Panc1 (cell line): ENCODE measurements around the gene REV1. TPM values are rescaled to one million over a fixed set of nuclear protein-coding genes. Genes with fewer than 3 reads are reported as not detected.

Experiments used
- ATAC-seq: fragments of 200-7000 bp; cut with Tn5 transposase; 2 replicates; pipeline ENCODE4 v1.9.1; 2020; ENCODE audit warnings: mild to moderate bottlenecking, moderate library complexity
- BruUV-seq: library from RNA; stranded (reverse); fragments of 400-500 nt; replicated peaks from 2 replicates; lab custom pipeline; 2021; lab: Mats Ljungman, UMichigan
- CTCF ChIA-PET: fragments of 300-600 bp; sonication (Branson Sonifier 250); formaldehyde crosslinking; loops from one replicate; lab custom pipeline; 2022; ENCODE audit warnings: antibody characterized with exemption; lab: Charles Lee
- POLR2A ChIA-PET: fragments of 300-600 bp; sonication (Branson Sonifier 250); formaldehyde crosslinking; loops from one replicate; lab custom pipeline; 2022; ENCODE audit warnings: antibody characterized with exemption; lab: Charles Lee
- DNase-seq: peaks from one replicate; pipeline ENCODE4 v3.0.0-alpha.2; 2010; ENCODE audit warnings: low read depth, low spot score
- H3K27ac ChIP-seq: 2 replicates; pipeline ENCODE4 v1.5.1; 2011; ENCODE audit warnings: mild to moderate bottlenecking, low read length, inconsistent platforms
- H3K27me3 ChIP-seq: fragments of 200-500 bp; sonication (Bioruptor generic); 2 replicates; pipeline ENCODE4 v1.6.0; 2014; ENCODE audit warnings: low read length, inconsistent platforms; ENCODE audit not compliant: control insufficient read depth, insufficient read depth
- H3K36me3 ChIP-seq: fragments of 200-500 bp; sonication (Bioruptor generic); 2 replicates; pipeline ENCODE4 v1.5.1; 2014; ENCODE audit warnings: inconsistent platforms, mild to moderate bottlenecking, low read length, moderate library complexity; ENCODE audit not compliant: control insufficient read depth, insufficient read depth
- H3K4me1 ChIP-seq: 2 replicates; pipeline ENCODE4 v1.5.1; 2011; ENCODE audit warnings: inconsistent platforms, mild to moderate bottlenecking, low read length, moderate library complexity; ENCODE audit not compliant: control insufficient read depth, insufficient read depth
- H3K4me3 ChIP-seq, 2 experiments: 2 replicates each; pipeline ENCODE4 v1.5.1; 2011 to 2012; ENCODE audit warnings: low read depth in 2 of 2, low read length in 2 of 2, mild to moderate bottlenecking in 2 of 2, inconsistent platforms in 1 of 2, moderate library complexity in 1 of 2
- H3K9me3 ChIP-seq: fragments of 200-500 bp; sonication (Bioruptor generic); 2 replicates; pipeline ENCODE4 v1.5.1; 2014; ENCODE audit warnings: low read depth, mild to moderate bottlenecking, inconsistent platforms, low read length, moderate library complexity; ENCODE audit not compliant: control insufficient read depth, insufficient read depth
- POLR2AphosphoS5 ChIP-seq: IDR thresholded peaks from 2 replicates; pipeline ENCODE4 v1.6.1; 2012; ENCODE audit warnings: mild to moderate bottlenecking, low read depth, low read length, moderate library complexity
- SIN3A ChIP-seq: IDR thresholded peaks from 2 replicates; pipeline ENCODE4 v1.6.1; 2012; ENCODE audit warnings: low read depth, mild to moderate bottlenecking, low read length, moderate library complexity, borderline replicate concordance; ENCODE audit not compliant: insufficient read depth
- TCF7L2 ChIP-seq: IDR thresholded peaks from 2 replicates; pipeline ENCODE4 v1.6.1; 2011; ENCODE audit warnings: mild to moderate bottlenecking, low read depth, low read length, inconsistent platforms
- in situ Hi-C: cut with HindIII; loops from 2 replicates; pipeline ENCODE4 v1.10.0; 2016; ENCODE audit warnings: low sequenced_read_pairs, low pct_unique_long_range_greater_than_20kb
- intact Hi-C: fragments of 100-400 bp; cut with micrococcal nuclease; formaldehyde crosslinking; loops from one replicate; pipeline ENCODE4 v1.10.0; 2022; ENCODE audit not compliant: unreplicated experiment
- total RNA-seq: library from RNA; stranded (reverse); gene quantifications from one replicate; pipeline ENCODE4 v1.2.1, GENCODE V29; 2021; ENCODE audit not compliant: unreplicated experiment
- TF ChIP-seq, protein P1 (sequence below), 2 experiments: IDR thresholded peaks; 2 replicates each; pipeline ENCODE4 v1.6.1; 2011 to 2012; ENCODE audit warnings: low read depth in 2 of 2, control low read depth in 1 of 2, low read length in 1 of 2, mild to moderate bottlenecking in 1 of 2, moderate library complexity in 1 of 2; ENCODE audit not compliant: insufficient read depth in 1 of 2
- TF ChIP-seq, protein P2 (sequence below): fragments of 450-650 bp; IDR thresholded peaks from 2 replicates; pipeline ENCODE4 v1.5.1; 2017; ENCODE audit warnings: mild to moderate bottlenecking

REV1 gene
- total RNA-seq, 1 experiment from 2014 or later = 35.0 TPM

DNA sequence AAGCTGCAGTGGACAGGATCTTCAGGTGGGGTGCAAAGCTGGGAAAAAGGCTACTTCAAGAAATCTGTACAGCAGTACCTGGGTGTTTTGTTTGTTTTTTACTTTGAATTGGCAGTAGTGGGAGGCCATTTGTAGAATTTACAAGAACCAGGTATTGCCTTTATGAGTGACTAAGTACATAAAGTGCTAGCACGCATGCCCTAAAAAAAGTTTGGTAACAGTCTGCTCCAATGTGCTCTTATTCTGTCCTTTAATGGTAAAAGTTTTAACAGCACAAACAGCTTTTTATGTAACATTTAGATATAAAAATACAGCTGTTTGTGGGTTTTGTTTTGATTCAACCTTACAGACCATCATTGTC is 17.2 kb downstream of the REV1 start:
- H3K27me3 ChIP-seq = no peaks in the 10 kb centered on the region
- DNase-seq (no peak), ATAC-seq (no peak)
- no peaks in the 10 kb centered on the region for H3K9me3 ChIP-seq
- H3K4me3 ChIP-seq = no peak overlapping the region
- H3K36me3 ChIP-seq = no peaks in the 10 kb centered on the region
- intact Hi-C loops (no loop called here), in situ Hi-C loops (no loop called here)
- no TSS peak for BruUV-seq
- ChIA-PET POLR2A (no interaction called here), CTCF (no interaction called here)
- no peak overlapping the region for H3K27ac ChIP-seq
- H3K4me1 ChIP-seq = peaks cover 21% of the 10 kb centered on the region
- no peak for TF ChIP-seq TCF7L2
- TF ChIP-seq, protein P1, sequence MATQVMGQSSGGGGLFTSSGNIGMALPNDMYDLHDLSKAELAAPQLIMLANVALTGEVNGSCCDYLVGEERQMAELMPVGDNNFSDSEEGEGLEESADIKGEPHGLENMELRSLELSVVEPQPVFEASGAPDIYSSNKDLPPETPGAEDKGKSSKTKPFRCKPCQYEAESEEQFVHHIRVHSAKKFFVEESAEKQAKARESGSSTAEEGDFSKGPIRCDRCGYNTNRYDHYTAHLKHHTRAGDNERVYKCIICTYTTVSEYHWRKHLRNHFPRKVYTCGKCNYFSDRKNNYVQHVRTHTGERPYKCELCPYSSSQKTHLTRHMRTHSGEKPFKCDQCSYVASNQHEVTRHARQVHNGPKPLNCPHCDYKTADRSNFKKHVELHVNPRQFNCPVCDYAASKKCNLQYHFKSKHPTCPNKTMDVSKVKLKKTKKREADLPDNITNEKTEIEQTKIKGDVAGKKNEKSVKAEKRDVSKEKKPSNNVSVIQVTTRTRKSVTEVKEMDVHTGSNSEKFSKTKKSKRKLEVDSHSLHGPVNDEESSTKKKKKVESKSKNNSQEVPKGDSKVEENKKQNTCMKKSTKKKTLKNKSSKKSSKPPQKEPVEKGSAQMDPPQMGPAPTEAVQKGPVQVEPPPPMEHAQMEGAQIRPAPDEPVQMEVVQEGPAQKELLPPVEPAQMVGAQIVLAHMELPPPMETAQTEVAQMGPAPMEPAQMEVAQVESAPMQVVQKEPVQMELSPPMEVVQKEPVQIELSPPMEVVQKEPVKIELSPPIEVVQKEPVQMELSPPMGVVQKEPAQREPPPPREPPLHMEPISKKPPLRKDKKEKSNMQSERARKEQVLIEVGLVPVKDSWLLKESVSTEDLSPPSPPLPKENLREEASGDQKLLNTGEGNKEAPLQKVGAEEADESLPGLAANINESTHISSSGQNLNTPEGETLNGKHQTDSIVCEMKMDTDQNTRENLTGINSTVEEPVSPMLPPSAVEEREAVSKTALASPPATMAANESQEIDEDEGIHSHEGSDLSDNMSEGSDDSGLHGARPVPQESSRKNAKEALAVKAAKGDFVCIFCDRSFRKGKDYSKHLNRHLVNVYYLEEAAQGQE (IDR thresholded peaks at IDR 0.05; ENCODE audit: insufficient read depth in 1 of 2, low read depth in 2 of 2, low read length in 1 of 2) = no peak
- no peak for TF ChIP-seq POLR2AphosphoS5
- TF ChIP-seq, protein P2, sequence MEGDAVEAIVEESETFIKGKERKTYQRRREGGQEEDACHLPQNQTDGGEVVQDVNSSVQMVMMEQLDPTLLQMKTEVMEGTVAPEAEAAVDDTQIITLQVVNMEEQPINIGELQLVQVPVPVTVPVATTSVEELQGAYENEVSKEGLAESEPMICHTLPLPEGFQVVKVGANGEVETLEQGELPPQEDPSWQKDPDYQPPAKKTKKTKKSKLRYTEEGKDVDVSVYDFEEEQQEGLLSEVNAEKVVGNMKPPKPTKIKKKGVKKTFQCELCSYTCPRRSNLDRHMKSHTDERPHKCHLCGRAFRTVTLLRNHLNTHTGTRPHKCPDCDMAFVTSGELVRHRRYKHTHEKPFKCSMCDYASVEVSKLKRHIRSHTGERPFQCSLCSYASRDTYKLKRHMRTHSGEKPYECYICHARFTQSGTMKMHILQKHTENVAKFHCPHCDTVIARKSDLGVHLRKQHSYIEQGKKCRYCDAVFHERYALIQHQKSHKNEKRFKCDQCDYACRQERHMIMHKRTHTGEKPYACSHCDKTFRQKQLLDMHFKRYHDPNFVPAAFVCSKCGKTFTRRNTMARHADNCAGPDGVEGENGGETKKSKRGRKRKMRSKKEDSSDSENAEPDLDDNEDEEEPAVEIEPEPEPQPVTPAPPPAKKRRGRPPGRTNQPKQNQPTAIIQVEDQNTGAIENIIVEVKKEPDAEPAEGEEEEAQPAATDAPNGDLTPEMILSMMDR = no peak
- TF ChIP-seq SIN3A = no peak

DNA sequence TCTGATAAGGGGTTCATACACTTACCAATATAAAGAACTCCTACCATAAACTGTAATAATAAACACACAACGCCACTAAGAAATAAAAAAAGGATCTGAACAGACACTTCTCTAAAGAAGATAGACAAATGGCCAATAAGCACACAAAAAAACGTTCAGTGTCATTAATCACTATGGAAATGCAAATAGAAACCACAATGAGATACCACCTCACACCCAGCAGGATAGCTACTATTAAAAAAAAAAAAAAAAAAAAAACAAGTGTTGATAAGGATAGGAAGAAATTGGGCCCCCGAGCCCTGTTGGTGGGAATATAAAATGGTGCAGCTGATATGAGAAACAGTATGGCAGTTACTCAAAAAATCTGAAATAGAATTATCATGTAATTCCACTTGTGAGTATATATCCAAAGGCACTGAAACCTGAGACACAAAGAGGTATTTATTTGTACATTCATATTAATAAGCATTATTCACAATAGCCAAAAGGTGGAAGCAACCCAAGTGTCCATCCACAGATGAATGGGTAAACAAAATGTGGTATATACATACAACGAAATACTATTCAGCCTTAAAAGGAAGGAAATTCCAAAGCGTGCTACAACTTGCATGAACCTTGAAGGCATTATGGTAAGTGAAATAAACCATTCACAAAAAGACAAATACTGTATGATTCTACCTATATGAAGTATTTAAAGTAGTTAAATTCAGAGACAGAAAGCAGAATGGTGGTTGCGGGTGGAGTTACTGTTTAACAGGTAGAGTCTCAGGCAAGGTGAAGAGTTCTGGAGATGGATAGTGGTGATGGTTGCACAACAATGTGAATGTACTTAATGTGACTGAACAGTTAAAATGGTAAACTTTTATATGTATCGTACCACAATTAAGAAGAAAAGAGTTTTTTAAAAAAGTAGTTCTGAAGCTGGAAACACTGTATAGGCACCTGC is 17.9 kb downstream of the REV1 start:
- intact Hi-C loops = no loop called here
- ChIA-PET CTCF (no interaction called here), POLR2A (no interaction called here)
- Histone ChIP-seq H3K36me3 (no peaks in the 10 kb centered on the region), H3K27ac (no peak overlapping the region), H3K27me3 (no peaks in the 10 kb centered on the region), H3K4me3 (no peak overlapping the region), H3K9me3 (no peaks in the 10 kb centered on the region), H3K4me1 (peaks cover 21% of the 10 kb centered on the region)
- BruUV-seq = no TSS peak
- in situ Hi-C loops = no loop called here
- TF ChIP-seq, protein P2 = no peak
- TF ChIP-seq SIN3A (no peak), POLR2AphosphoS5 (no peak)
- DNase-seq (no peak), ATAC-seq (no peak)
